NB4 (cell line): ENCODE measurements around the gene DPAGT1.
"Not testable (repeated sequence)": the region's sequence is repeated elsewhere in the genome, so short reads cannot be mapped to it uniquely, and the experiment has no call there.

ENCODE experiments used
- CTCF ChIP-seq: IDR thresholded peaks from one replicate; pipeline ENCODE4 v1.5.1; 2012; ENCODE audit warnings: low read depth, low read length
- MYC ChIP-seq: IDR thresholded peaks from 2 replicates; pipeline ENCODE4 v1.6.1; 2011; ENCODE audit warnings: low read depth, low read length

GRCh38 chr11:119103161-119103664 is 1.6 kb upstream of the DPAGT1 start:
- TF ChIP-seq MYC, CTCF: not testable (repeated sequence)
